GM19239 (cell line): Measurements from ENCODE around the gene TPGS2.
A peak's percentile ranks its signal among the peaks of the same experiment; 100 is the strongest.
"Not testable (repeated sequence)": the region's sequence is repeated elsewhere in the genome, so short reads cannot be mapped to it uniquely, and the experiment has no call there.

ENCODE experiments used
- DNase-seq: peaks from one replicate; pipeline ENCODE4 v3.0.0; 2011; ENCODE audit warnings: low spot score; ENCODE audit not compliant: insufficient read length
- FAIRE-seq: peaks from 2 replicates; lab custom pipeline; 2011; peaks lifted over from hg19 to GRCh38; lab: Jason Lieb, UNC

Gene TPGS2

GRCh38 chr18:36826556-36826955 lies 2.2 kb downstream of the TPGS2 start:
- FAIRE-seq (no peak), DNase-seq (no peak)

GRCh38 chr18:36825526-36825925 lies 3.3 kb downstream of the TPGS2 start:
- DNase-seq (no peak), FAIRE-seq (no peak)

- FAIRE-seq (no peak), DNase-seq (no peak)
Measured at GRCh38 chr18:36821681-36822080, 7.1 kb downstream of the TPGS2 start.

GRCh38 chr18:36819621-36820020 lies 9.2 kb downstream of the TPGS2 start:
- DNase-seq (no peak), FAIRE-seq (no peak)

- FAIRE-seq = no peak
Measured at GRCh38 chr18:36818652-36819051, 10.2 kb downstream of the TPGS2 start.

GRCh38 chr18:36817039-36817438 lies 11.8 kb downstream of the TPGS2 start:
- DNase-seq (no peak), FAIRE-seq (no peak)

More at GRCh38 chr18:36818652-36819051, 10.2 kb downstream of the TPGS2 start:
- no peak for DNase-seq

GRCh38 chr18:36816096-36816495 lies 12.7 kb downstream of the TPGS2 start:
- not testable (repeated sequence) for FAIRE-seq, DNase-seq

GRCh38 chr18:36814994-36815393 lies 13.8 kb downstream of the TPGS2 start:
- DNase-seq (no peak), FAIRE-seq (no peak)

GRCh38 chr18:36813824-36814223 lies 15.0 kb downstream of the TPGS2 start:
- no peak for DNase-seq

GRCh38 chr18:36813101-36813775 lies 15.6 kb downstream of the TPGS2 start:
- FAIRE-seq (no peak), DNase-seq (no peak)

More at GRCh38 chr18:36813824-36814223, 15.0 kb downstream of the TPGS2 start:
- FAIRE-seq = no peak

- FAIRE-seq (no peak), DNase-seq (no peak)
Measured at GRCh38 chr18:36812678-36813077, 16.1 kb downstream of the TPGS2 start.

- no peak for FAIRE-seq
- DNase-seq = no peak
Measured at GRCh38 chr18:36811955-36812354, 16.8 kb downstream of the TPGS2 start.

- FAIRE-seq (no peak), DNase-seq (no peak)
Measured at GRCh38 chr18:36811430-36811829, 17.4 kb downstream of the TPGS2 start.

GRCh38 chr18:36809590-36810381 lies 19.0 kb downstream of the TPGS2 start:
- FAIRE-seq (peak; percentile 70), DNase-seq (peak; percentile 57)

- DNase-seq = no peak
- FAIRE-seq = no peak
Measured at GRCh38 chr18:36808681-36809080, 20.1 kb downstream of the TPGS2 start.

GRCh38 chr18:36805105-36805504 lies 23.7 kb downstream of the TPGS2 start:
- FAIRE-seq = no peak
- DNase-seq = no peak

GRCh38 chr18:36798738-36799473 lies 29.9 kb downstream of the TPGS2 start:
- DNase-seq (no peak), FAIRE-seq (no peak)

- no peak for FAIRE-seq
Measured at GRCh38 chr18:36792634-36793283, 36.0 kb downstream of the TPGS2 start.

GRCh38 chr18:36786686-36787085 lies 42.1 kb downstream of the TPGS2 start:
- no peak for FAIRE-seq
- no peak for DNase-seq

More at GRCh38 chr18:36792634-36793283, 36.0 kb downstream of the TPGS2 start:
- DNase-seq = no peak

- no peak for DNase-seq
- FAIRE-seq = no peak
Measured at GRCh38 chr18:36783792-36784191, 45.0 kb downstream of the TPGS2 start.
